Stimulated activated CD8-positive, alpha-beta memory T cell treated with anti-CD3 and anti-CD28 coated beads, Interleukin-12 subunit alpha, Interleukin-12 subunit beta, amount 100 ng/mL, for 1 hour (primary cell): Measurements from ENCODE around the gene RNF13.
"Not testable (repeated sequence)": the region's sequence is repeated elsewhere in the genome, so short reads cannot be mapped to it uniquely, and the experiment has no call there.

ENCODE experiments used
- DNase-seq: peaks from one replicate; pipeline ENCODE4 v3.0.0-alpha.2; 2020; ENCODE audit warnings: low read depth

RNF13 gene

DNA sequence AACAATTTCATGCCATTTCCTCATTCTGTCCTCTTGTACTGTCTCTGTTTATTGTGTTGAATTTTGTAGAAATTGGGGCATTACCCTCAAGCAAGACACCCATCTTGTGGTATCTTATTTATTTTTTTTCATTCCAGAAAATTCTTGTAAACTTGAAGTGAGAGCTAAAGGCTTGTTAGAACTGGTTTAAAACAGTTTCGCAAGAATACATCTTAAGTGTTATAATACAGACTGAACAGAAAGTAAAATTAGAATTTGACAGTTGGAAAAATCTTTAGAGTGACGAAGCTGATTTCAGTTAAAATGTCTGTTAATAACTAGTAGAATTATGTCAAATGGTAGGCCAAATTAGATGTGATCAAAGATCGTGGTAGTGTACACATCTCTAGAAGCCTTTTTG, 26.9 kb downstream of the RNF13 start:
- no peak for DNase-seq

DNA sequence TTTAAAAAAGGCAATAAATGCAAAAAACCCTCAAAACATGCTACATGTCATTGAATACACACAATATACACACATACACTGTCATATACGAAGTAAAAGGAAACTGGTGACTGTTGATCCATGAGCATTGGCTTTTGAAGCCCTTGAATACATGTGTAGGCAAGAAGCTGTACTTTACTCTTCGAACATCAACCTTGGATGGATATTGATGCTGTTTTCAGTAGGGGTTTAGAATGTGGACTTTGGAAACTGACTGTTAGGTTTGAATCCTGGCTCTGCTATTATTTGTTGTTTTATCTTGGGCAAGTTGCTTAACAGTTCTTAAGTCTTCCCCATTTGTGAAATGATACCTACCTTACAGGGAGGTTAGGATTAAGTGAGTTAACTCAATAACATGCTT, 30.5 kb downstream of the RNF13 start:
- no peak for DNase-seq

DNA sequence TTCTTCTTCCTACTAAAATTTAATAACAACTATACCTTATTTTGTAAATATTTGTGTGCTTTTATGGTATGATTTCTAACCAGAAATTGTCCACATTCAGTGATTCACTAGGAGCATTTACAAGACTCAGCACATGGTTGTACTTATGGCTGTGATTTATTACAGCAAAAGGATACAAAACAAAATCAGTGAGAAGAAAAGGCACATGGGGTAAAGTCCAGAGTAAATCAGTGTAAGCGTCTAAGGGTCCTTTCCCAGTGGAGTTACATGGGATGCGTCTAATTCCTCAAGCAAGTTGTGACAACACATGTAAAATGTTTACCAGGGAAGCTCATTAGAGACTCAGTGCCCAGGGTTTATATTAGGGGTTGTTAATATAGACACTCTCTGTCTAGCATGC, 31.1 kb downstream of the RNF13 start:
- DNase-seq: no peak

DNA sequence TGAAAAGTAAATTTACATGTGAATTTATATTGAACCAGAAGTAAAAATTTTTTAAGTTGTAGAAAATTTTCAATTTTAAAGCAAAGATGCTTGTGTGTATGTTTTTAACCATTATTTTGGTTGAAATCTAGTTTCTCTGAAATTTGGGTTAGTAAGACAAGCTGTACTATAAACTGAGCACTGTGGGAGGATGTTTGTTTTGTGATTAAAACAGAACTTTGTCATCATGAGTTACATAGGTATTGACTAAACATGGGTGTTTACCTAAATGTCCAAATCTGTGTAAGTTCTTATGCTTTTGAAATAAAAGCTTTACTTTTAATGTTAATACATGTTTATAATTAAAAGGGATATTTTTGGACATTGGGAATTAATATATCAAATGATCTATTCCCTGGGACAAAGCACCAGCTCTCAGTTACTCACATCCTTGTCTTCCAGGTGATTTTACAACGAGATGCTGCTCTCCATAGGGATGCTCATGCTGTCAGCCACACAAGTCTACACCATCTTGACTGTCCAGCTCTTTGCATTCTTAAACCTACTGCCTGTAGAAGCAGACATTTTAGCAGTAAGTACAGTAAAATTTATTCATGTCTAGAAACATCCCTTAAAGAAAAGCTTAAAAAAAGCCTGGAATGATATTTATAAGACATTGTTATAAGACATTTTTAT, 32.7 kb downstream of the RNF13 start:
- DNase-seq: no peak

DNA sequence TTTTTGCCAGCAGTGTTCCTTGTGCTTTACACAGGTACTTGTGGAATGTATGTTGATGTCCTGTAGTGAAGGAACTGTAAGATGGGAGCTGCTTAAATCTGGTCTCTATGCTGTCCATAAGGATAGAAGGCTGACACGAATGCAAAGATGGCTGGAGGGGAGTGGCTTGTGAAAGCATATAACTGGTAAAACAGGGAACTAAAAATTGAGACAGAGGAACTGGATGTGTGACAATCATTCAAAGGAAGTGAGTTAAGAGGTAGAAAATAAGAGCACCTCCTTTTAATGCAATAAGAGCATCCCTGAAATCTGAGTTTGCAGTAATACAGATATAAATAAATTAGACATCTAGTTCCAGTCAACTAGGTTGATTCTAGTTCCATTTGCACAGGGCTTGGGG, 35.2 kb downstream of the RNF13 start:
- DNase-seq: no peak

DNA sequence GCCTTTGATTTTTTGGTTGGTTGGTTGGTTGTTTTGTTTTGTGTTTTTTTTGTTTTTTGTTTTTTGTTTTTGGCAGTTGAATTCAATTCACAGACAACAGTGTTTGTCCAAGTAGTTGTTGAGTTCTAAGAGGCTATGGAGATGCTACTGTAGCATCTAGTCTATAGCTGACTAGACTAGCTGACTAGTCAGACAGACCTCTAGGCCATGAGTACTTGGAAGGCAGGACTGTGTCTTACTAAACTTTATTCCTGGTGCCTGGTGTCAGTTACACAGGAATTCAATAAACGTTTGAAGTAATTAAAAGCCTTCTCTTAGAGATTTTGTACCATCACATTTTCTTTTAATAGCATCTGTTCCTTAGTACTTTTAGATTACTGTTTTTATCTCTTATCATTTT, 35.7 kb downstream of the RNF13 start:
- DNase-seq: no peak

DNA sequence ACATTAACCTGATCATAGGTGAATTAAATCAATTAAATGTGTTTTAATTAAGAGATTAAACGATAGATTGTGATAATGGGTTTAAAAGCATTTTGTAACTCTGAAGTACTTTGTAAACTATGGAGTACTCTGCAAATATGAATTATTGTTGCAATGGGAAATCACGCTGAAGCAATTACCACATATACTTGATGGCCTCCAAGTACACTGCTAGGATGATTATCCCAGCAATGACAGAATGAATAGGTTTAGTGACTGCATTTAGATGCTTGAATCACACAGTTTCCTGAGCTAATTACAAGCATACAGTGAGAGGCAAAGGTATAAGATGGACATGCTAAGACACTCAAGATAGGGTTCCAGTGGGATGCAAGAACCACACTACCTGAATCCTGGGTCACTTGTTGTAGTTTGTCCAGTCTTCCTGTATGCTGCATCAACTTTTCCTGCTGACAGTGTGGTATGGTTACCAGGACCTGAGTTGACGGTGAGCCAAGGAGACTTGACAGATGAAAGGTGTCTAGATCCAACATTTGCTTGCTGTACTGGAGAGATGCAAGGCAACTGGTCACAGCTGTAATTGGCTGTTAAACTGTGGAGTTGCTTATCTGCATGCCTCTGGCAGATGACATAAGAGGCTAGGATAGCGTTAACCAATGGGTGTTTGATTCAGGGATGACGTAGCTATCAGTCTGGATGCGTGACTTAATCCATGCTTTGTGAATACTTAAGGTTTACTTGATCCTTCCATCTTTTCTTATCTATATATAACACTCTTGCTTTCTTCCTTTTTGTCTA, 38.0 kb downstream of the RNF13 start:
- no peak for DNase-seq

DNA sequence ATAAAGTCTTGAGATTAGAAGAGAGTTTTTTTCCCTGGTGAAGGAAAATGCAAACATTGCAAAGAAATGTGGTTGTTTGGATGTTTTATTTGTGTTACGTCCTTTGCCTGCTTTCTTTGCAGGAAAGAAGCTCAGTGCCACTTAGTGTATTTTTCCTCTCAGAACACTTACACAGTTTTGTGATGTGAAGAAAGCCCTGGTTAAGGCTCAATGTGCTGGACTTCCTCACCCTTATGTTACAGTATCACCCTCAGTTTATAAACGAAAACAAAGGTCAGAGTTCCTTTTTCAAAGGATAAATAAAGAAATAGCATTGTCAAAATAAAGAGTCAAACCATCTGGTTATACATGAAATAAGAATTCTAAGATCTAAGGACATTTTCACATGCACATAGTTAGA, 45.9 kb downstream of the RNF13 start:
- DNase-seq: no peak

DNA sequence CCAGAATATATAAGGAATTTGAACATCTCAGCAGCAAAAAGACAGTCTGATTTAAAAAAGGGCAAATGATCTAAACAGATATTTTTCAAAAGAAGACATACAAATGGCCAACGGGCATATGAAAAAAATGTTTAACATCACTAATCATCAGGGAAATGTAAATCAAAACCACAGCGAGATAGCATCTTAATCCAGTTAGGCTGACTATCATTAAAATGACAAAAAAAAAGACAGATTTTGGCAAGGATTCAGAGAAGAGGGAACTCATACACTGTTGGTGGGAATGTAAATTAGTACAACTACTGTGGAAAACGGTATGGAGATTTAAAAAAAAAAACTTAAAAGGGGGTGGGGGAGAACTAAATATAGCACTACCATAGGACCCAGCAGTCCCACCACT, 47.9 kb downstream of the RNF13 start:
- DNase-seq: no peak

DNA sequence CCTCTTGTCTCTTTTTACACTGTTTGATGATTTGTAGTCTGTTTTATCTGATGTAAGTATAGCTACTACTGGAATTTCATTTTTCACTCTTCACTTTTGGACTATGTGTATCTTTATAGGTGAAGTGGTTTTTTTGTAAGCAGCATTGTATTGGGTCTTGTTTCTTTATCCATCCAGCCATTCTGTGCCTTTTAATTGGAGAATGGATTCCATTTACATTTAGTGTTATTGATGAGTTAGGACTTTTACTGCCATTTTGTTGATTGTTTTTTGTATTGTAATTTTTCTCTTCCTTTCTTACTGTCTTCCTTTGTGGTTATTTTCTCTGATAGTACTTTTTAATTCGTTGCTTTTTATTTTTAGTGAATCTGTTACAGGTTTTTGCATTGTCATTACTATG, 54.5 kb downstream of the RNF13 start:
- DNase-seq: no peak

DNA sequence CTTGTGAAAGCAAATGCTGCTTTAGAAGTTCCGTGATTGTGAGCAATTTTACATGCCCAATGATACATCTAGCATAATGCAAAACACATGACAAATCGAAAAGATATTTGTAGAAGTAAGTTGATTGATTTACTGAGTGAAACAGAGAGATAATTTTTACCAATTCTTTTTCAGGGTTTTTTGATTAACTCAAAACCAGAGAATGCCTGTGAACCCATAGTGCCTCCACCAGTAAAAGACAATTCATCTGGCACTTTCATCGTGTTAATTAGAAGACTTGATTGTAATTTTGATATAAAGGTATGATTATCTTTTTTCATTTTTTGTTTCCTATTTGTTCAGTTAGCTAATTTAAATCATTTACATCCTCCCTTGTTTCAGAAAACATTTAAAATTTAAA, 58.8 kb downstream of the RNF13 start:
- DNase-seq: no peak

DNA sequence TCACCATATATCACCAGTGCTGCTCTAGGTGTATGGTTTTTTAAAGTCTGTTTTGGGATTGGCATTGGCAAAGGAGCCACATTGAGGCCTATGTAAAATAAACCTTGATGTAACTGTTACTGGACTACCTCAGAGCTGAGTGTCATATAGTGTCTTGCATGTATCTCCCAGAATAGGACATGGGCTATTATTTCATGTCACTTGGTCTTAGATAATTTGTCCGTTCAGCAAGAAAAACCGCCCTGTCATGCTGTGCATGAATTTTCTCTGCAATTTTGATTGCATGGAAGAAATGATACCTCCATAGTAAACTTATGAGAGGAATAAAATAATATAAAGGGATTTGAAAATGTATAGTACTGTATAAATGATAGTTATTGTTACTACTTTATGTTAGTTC, 59.6 kb downstream of the RNF13 start:
- no peak for DNase-seq

DNA sequence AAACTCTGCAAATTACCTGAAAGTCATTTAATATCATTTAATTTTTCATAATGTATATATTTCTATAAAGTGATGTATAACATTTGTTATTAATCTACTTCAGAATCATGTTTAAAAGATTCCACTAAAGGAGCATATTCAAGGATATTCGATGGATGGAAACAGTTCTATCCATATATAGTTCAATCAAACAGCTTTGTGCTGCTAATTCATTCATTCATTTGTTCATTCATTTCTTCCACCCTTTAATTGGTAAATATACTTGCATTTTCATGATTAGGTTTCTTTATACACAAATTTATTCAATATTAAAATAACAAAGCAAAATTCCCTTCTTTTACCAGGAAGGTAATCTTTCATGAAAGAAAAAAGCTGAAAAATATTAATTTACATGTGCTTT, 64.7 kb downstream of the RNF13 start:
- DNase-seq: no peak

DNA sequence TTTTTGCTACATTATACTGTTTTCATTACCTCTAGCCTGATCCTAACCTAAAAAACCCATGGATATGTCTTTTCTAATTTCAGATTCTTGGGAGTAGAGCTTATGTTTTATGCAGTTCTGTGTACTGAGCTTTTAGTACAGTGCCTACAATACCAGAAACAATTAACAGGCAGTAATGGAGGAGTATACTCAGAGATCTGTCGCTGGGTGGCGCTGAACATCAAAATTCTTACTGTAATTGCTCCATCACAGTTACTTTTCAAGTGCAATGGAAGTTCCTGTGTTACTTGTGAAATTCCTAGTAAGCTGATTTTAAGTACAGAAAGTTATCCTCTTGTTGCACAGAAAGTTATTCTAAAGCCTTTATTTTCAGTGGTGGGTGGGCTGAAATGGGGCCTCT, 66.9 kb downstream of the RNF13 start:
- DNase-seq: no peak

DNA sequence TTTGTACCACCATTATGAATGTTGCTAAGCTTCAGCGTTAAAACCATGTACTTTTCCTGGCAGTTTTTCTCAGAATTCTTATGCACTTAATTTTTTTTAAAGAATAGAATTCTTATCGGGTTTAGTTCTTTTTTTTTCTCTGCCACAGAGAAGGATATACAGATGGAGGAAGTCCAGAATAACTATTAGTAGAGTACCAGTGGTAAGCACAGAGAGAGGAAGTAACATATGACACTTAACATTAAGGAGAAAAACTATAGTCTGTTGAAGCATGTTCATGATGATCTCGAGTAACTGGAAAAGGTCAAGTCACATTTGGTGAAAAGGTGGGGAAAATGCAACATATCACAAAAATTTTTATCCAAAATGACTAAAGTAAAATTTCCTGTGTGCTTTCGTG, 68.9 kb downstream of the RNF13 start:
- no peak for DNase-seq

DNA sequence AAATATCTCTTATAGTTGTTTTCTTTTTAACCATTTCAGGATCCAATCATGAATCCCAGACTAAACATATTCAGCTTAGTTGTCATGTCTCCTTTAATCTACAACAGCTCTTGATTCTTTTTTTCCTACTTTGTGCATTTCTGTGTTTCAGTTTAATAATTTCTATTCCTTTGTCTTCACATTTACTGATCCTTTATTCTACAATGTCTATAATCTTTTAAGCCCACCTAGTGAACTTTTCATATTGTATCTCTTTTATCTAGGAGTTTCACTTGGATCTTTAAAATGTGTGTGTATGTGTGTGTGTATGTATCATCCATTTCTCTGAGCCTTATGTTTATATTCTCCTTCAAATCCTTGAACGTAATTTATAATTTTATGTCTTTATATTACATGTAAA, 70.1 kb downstream of the RNF13 start:
- no peak for DNase-seq

DNA sequence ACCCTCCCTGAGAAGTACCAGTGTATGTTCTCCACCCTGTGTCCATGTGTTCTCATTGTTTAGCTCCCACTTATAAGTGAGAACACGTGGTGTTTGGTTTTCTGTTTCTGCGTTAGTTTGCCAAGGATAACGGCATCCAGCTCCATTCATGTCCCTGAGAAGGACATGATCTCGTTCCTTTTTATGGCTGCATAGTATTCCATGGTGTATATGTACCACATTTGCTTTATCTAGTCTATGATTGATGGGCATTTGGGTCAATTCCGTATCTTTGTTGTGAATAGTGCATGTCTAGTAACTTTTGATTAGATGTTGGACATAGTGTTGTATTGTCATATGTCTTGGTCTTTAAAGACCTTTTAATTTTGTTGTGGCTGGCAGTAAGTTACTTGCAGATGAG, 70.8 kb downstream of the RNF13 start:
- not testable (repeated sequence) for DNase-seq

DNA sequence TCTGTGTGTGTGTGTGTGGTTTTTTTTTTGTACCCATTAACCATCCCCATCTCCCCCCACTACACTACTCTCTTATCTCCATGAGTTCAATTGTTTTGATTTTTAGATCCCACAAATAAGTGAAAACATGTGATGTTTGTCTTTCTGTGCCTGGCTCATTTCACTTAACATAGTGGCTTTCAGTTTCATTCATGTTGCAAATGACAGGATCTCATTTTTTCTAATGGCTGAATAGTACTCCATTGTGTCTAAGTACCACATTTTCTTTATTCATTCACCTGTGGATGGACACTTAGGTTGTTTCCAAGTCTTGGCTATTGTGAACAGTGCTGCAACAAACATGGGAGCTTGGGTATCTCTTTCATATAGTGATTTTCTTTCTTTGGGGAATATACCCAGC, 71.8 kb downstream of the RNF13 start:
- DNase-seq: not testable (repeated sequence)

DNA sequence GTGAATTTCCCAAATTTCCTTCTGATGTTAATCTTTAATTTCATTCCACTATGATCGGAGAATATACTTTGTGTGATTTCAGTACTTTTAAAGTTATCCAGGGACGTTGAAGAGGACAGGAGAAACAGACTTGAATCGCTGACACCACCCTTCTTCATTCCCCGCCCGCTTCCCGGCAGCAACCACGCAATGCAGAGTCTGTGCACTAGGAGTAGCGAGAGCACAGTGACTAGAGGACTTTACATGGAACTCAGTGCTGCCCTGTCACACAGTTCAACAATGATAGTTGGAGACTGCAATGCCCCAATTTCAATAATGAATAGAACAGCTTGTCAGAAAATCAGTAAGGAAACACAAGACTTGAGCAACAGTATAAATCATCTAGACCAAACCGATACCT, 73.9 kb downstream of the RNF13 start:
- no peak for DNase-seq

DNA sequence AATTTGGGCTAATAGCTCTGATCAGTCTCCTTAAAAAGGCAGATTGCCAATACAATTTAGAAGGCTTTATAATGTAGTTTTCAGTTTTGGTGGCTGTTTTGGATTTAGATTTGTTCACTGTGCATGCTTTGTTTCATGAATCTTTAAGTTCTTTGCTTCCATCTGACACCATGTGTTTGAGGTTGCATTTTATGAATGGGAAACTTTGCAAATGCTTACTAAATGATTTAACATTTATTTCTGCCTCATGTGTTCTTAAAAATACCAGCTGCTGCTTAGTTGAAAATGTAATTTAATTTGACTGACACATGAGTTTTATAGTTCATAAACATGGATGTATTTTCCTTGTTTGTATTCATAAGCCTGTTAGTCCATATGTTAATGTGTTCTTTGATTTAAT, 78.6 kb downstream of the RNF13 start:
- no peak for DNase-seq

DNA sequence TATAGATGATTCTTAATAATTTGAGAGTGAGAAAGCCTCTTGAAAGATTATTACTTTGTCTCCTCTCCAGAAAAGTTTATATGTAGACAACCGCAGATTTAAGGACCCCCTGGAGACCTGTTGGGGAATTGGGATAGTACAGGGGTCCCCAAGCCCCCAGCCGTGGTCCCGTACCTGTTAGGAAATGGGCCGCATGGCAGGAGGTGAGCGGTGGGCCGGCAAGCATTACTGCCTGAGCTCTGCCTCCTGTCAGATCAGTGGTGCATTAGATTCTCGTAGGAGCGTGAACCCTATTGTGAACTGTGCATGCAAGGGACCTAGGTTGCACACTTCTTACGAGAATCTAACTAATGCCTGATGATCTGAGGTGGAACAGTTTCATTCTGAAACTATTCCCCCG, 79.4 kb downstream of the RNF13 start:
- no peak for DNase-seq

DNA sequence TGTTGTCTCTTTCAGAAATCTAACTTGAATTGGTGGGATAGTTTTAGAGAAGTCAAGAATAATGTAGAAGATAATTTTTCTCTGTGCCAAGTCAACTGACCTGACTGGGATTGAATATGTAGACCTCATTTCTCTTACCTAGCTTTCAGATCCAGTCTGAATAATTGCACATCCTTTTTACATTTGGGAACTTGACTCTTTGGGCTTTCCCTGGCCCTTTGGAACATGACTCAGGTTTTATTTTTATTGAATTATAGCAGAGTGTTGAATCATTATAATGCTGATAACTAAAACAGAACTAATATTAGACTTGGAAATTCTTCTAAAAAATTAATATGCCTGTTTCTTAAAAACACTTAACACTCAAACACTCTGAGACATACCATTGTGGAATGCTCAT, 81.2 kb downstream of the RNF13 start:
- no peak for DNase-seq

DNA sequence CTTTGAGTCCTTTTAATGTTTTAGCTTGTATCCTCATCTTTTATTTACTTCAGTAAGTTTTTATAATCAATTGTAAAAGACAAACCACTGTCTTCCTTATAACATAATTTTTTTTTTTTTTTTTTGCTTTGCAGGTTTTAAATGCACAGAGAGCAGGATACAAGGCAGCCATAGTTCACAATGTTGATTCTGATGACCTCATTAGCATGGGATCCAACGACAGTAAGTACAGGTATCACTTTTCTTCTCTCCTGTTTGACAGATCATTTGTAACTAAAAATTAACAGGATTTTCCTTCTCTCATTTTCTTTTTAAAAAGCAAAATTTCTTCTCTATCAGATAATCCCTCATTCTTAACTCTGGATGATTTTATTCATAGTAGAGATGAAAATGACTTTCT, 82.3 kb downstream of the RNF13 start:
- DNase-seq: no peak

DNA sequence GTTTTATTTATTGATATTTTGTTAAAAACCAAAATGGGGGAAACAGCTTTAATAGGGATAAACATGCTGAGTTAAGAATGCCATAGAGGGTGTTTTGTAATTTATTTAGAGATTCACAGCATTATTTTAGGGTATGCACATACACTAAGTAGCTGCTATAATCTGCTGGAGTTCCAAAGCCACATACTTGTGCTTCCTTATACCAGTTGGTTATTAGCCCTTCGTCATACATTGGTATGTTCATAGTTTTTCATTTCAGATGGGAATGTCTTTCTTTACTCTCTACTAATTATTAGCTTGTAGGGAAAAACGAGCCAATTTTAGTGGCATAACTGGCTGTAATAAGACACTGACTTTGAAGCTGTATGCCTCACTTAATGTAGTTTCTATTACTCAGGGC, 82.8 kb downstream of the RNF13 start:
- DNase-seq: no peak
